Liver (tissue), 5 donors: Measurements from ENCODE around the gene TXNDC17. TPM values are rescaled to one million over a fixed set of nuclear protein-coding genes. Genes with fewer than 3 reads are reported as not detected.

ENCODE experiments used
- polyA plus RNA-seq, 2 donors: library from polyadenylated mRNA; stranded (reverse) in 1 of 2; unstranded in 1 of 2; fragments of 200-250 nt in 1 of 2; fragments of >200 nt in 1 of 2; fragmentation: Nextera tagmentation in 1 of 2; extraction: Ambion mirVana in 1 of 2; gene quantifications; one replicate each; pipeline versions ENCODE4 v1.2.1 to v1.2.3, GENCODE V29; 2013 to 2015
- small RNA-seq: library from RNA; depleted of rRNA; stranded (forward); fragments of <200 nt; gene quantifications from one replicate; pipeline ENCODE3, GENCODE V24; 2014
- total RNA-seq, 2 donors: library from RNA; depleted of rRNA; stranded (reverse); fragments of >200 nt; gene quantifications; one replicate each; pipeline ENCODE4 v1.2.3, GENCODE V29; 2014
- donor health status: healthy.
- donor health status: healthy.
- donor health status: healthy.

The TXNDC17 gene
- total and polyA plus RNA-seq, 4 donors: 32.9 to 329 (median 99.6) TPM

Small RNA genes lying within 50 kb of the gene (small RNA-seq; reads per million reads assigned to genes)
- gene MIR4520-1: not detected
- not detected for gene RNA5SP435

Other genes starting within 250 kb of the TXNDC17 start
- not detected for gene AIPL1, start 205.9 kb upstream of the TXNDC17 start, total RNA-seq
- gene AIPL1, start 205.9 kb upstream of the TXNDC17 start, polyA plus RNA-seq: not detected
- gene PIMREG, start 196.6 kb upstream of the TXNDC17 start, total RNA-seq: 1 to 10 TPM in 1 of 2 donors, not detected in 1; 5.2 TPM
- gene PIMREG, start 196.6 kb upstream of the TXNDC17 start, polyA plus RNA-seq: under 1 TPM; 0.10 to 0.75 TPM
- 1 to 10 TPM; 1.9 to 5.0 TPM for gene PITPNM3, start 84.5 kb upstream of the TXNDC17 start, total RNA-seq
- gene PITPNM3, start 84.5 kb upstream of the TXNDC17 start, polyA plus RNA-seq: 1 to 10 TPM; 1.5 to 1.8 TPM
- 1 to 10 TPM; 3.8 to 5.9 TPM for gene KIAA0753, start 349 bp upstream of the TXNDC17 start, total RNA-seq
- gene KIAA0753, start 349 bp upstream of the TXNDC17 start, polyA plus RNA-seq: 1 to 10 TPM; 2.0 to 2.1 TPM
- gene MED31, start 10.5 kb downstream of the TXNDC17 start, total RNA-seq: 10 to 100 TPM in 1 of 2 donors, 1 to 10 TPM in 1; 6.9 to 10.4 TPM
- 10 to 100 TPM in 1 of 2 donors, 1 to 10 TPM in 1; 7.0 to 29.8 TPM for gene MED31, start 10.5 kb downstream of the TXNDC17 start, polyA plus RNA-seq
- gene C17orf100, start 10.7 kb downstream of the TXNDC17 start, total RNA-seq: 1 to 10 TPM in 1 of 2 donors, under 1 TPM in 1; 0.56 to 2.2 TPM
- gene C17orf100, start 10.7 kb downstream of the TXNDC17 start, polyA plus RNA-seq: 10 to 100 TPM in 1 of 2 donors, 1 to 10 TPM in 1; 3.3 to 33.2 TPM
- 100 to 1,000 TPM in 1 of 2 donors, 10 to 100 TPM in 1; 88.4 to 399 TPM for gene SLC13A5, start 72.3 kb downstream of the TXNDC17 start, total RNA-seq
- gene SLC13A5, start 72.3 kb downstream of the TXNDC17 start, polyA plus RNA-seq: 100 to 1,000 TPM; 159 to 329 TPM
- 10 to 100 TPM in 1 of 2 donors, 1 to 10 TPM in 1; 6.7 to 33.9 TPM for gene XAF1, start 115.0 kb downstream of the TXNDC17 start, total RNA-seq
- 10 to 100 TPM; 18.3 to 20.2 TPM for gene XAF1, start 115.0 kb downstream of the TXNDC17 start, polyA plus RNA-seq
- under 1 TPM; 0.05 to 0.67 TPM for gene FBXO39, start 135.2 kb downstream of the TXNDC17 start, total RNA-seq
- under 1 TPM; 0.12 to 0.28 TPM for gene FBXO39, start 135.2 kb downstream of the TXNDC17 start, polyA plus RNA-seq
- gene TEKT1, start 190.7 kb downstream of the TXNDC17 start, total RNA-seq: not detected
- gene TEKT1, start 190.7 kb downstream of the TXNDC17 start, polyA plus RNA-seq: under 1 TPM in 1 of 2 donors, not detected in 1; 0.15 TPM